Nephron progenitor cell (in vitro differentiated cells): ENCODE measurements around the gene QRSL1.

Source experiments
- DNase-seq: peaks from one replicate; pipeline ENCODE4 v3.0.0; 2021
- H3K27ac Mint-ChIP-seq: 2 replicates; pipeline ENCODE4 v1.8.0; 2021; ENCODE audit warnings: mild to moderate bottlenecking, moderate library complexity, mixed read lengths
- H3K27me3 Mint-ChIP-seq: 2 replicates; pipeline ENCODE4 v1.8.0; 2021; ENCODE audit warnings: mild to moderate bottlenecking, low read depth, mixed read lengths; ENCODE audit not compliant: poor library complexity
- H3K36me3 Mint-ChIP-seq: 2 replicates; pipeline ENCODE4 v1.8.0; 2021; ENCODE audit warnings: low read depth, mixed read lengths
- H3K4me1 Mint-ChIP-seq: 2 replicates; pipeline ENCODE4 v1.8.0; 2021; ENCODE audit warnings: mixed read lengths
- H3K4me3 Mint-ChIP-seq: 2 replicates; pipeline ENCODE4 v1.8.0; 2021; ENCODE audit warnings: mild to moderate bottlenecking, moderate library complexity, mixed read lengths
- H3K9me3 Mint-ChIP-seq: 2 replicates; pipeline ENCODE4 v1.8.0; 2021; ENCODE audit warnings: mild to moderate bottlenecking, moderate library complexity, mixed read lengths
- CTCF ChIP-seq: fragments of 200-600 bp; sonication (generic); IDR thresholded peaks from 2 replicates; pipeline ENCODE4 v1.5.0; 2021; ENCODE audit warnings: antibody characterized with exemption

The QRSL1 gene

DNA sequence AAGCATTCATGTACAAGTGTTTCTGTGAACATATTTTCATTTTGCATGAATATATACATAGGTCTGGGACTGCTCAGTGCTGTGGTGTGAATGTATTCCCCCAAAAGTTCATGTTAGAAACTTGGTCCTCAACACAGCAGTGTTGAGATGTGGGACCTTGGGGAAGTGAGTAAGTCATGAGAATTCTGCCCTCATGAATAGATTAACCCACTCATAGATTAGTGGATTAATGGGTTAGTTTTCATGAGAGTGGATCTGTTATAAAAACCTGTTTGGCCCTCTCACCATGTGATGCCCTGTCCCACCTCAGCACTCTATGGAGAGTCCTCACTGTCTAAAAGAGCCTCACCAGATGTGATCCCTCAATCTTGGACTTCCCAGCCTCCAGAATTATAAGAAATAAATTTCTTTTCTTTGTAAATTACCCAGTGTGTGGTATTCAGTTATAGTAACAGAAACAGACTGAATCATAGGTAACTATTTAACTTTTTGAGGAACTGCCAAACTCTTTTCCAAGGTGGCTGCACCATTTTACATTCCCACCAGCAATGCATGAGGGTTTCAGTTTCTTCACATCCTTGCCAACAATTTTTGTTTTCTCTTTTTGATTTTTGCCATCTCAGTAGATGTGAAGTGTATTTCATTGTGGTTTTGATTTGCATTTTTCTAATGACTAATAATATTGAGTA, 45.3 kb downstream of the QRSL1 start:
- TF ChIP-seq CTCF, result no peak
- no peak overlapping the region for H3K4me3 Mint-ChIP-seq
- H3K27me3 Mint-ChIP-seq, result no peaks in the 10 kb centered on the region
- no peaks in the 10 kb centered on the region for H3K36me3 Mint-ChIP-seq
- no peaks in the 10 kb centered on the region for H3K4me1 Mint-ChIP-seq
- DNase-seq, result no peak
- no peak overlapping the region for H3K27ac Mint-ChIP-seq
- peaks cover 5% of the 10 kb centered on the region for H3K9me3 Mint-ChIP-seq

DNA sequence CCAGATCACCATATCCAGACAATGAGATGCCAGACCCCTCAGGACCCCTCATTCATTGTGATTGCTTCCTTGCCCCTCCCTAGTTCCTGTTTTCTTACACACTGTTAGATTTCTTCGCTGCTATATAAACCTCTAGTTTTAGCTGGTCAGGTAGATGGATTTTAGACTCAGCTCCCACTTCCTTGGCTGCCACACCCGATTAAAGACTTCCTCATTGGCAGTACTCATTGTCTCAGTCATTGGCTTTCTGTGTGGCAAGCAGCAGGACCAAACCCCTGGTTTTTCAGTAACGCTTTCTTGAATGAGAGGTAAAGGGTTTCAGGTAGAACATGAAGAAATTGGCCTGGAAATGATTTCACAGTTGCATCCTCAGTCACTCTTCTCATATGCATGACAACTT, 47.9 kb downstream of the QRSL1 start:
- DNase-seq, result no peak
- Mint-ChIP-seq H3K4me1 (no peaks in the 10 kb centered on the region), H3K27ac (no peak overlapping the region), H3K4me3 (no peak overlapping the region), H3K36me3 (no peaks in the 10 kb centered on the region), H3K9me3 (peaks cover 5% of the 10 kb centered on the region), H3K27me3 (no peaks in the 10 kb centered on the region)
- no peak for TF ChIP-seq CTCF

DNA sequence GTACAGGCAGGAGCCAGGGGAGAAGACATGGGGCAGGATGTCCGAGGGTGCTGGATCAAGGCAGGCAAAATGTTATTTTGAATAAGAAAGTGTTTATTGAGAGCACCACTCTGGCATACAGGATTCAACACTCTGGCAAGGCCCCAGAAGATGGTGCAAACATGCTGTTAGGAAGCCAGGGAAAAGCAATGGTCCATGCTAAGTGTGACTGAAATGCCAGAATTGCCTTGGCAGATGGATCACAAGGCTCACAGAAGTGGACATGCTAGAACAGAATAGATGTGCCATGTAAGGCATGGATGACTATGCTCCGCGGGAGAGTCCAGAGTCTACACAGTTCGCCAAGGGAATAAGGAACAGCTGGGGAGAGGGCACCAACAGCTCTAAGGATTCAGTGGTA, 54.6 kb downstream of the QRSL1 start:
- H3K9me3 Mint-ChIP-seq, result no peaks in the 10 kb centered on the region
- H3K4me1 Mint-ChIP-seq, result no peaks in the 10 kb centered on the region
- no peak overlapping the region for H3K27ac Mint-ChIP-seq
- no peaks in the 10 kb centered on the region for H3K36me3 Mint-ChIP-seq
- H3K4me3 Mint-ChIP-seq, result no peak overlapping the region
- no peak for TF ChIP-seq CTCF
- DNase-seq, result no peak
- H3K27me3 Mint-ChIP-seq, result no peaks in the 10 kb centered on the region

- Mint-ChIP-seq H3K9me3 (no peaks in the 10 kb centered on the region), H3K27me3 (no peaks in the 10 kb centered on the region), H3K4me3 (no peak overlapping the region), H3K27ac (no peak overlapping the region), H3K36me3 (no peaks in the 10 kb centered on the region), H3K4me1 (no peaks in the 10 kb centered on the region)
- no peak for DNase-seq
- TF ChIP-seq CTCF, result no peak
Measured at GRCh38 chr6:106685833-106686232, 56.5 kb downstream of the QRSL1 start.

GRCh38 chr6:106688177-106688951, 59.0 kb downstream of the QRSL1 start:
- H3K27me3 Mint-ChIP-seq, result peaks cover 4% of the 10 kb centered on the region
- TF ChIP-seq CTCF, result no peak
- no peaks in the 10 kb centered on the region for H3K36me3 Mint-ChIP-seq
- H3K27ac Mint-ChIP-seq, result no peak overlapping the region
- DNase-seq, result no peak
- no peak overlapping the region for H3K4me3 Mint-ChIP-seq
- no peaks in the 10 kb centered on the region for H3K9me3 Mint-ChIP-seq
- peaks cover 13% of the 10 kb centered on the region for H3K4me1 Mint-ChIP-seq
